ENCODE results near the gene ARHGAP22. TPM values are rescaled to one million over a fixed set of nuclear protein-coding genes. Genes with fewer than 3 reads are reported as not detected.

Gene ARHGAP22
- polyA plus RNA-seq, 10 donors = 1.1 to 2.2 (median 1.3) TPM

GRCh38 chr10:48554246-48554645 lies 50.6 kb downstream of the ARHGAP22 start:
- peak in 1 of 3 donors; percentile 41 for DNase-seq

- DNase-seq = no peak
Measured at GRCh38 chr10:48552946-48553564, 51.8 kb downstream of the ARHGAP22 start.

GRCh38 chr10:48551861-48552591 lies 52.8 kb downstream of the ARHGAP22 start:
- DNase-seq = peak; percentile 32 to 74 (median 62)

GRCh38 chr10:48550977-48551376 lies 53.9 kb downstream of the ARHGAP22 start:
- DNase-seq = no peak

GRCh38 chr10:48550071-48550691 lies 54.7 kb downstream of the ARHGAP22 start:
- no peak for DNase-seq

- no peak for DNase-seq
Measured at GRCh38 chr10:48549236-48549635, 55.6 kb downstream of the ARHGAP22 start.

GRCh38 chr10:48548531-48549135 lies 56.2 kb downstream of the ARHGAP22 start:
- DNase-seq = no peak

- no peak for DNase-seq
Measured at GRCh38 chr10:48547981-48548380, 56.9 kb downstream of the ARHGAP22 start.

GRCh38 chr10:48547061-48547895 lies 57.6 kb downstream of the ARHGAP22 start:
- no peak for DNase-seq

- DNase-seq = no peak
Measured at GRCh38 chr10:48545462-48546145, 59.3 kb downstream of the ARHGAP22 start.

- no peak for DNase-seq
Measured at GRCh38 chr10:48543182-48543844, 61.6 kb downstream of the ARHGAP22 start.

GRCh38 chr10:48542471-48543181 lies 62.2 kb downstream of the ARHGAP22 start:
- no peak for DNase-seq

GRCh38 chr10:48541144-48541795 lies 63.6 kb downstream of the ARHGAP22 start:
- no peak for DNase-seq

- DNase-seq = no peak
Measured at GRCh38 chr10:48538611-48539010, 66.3 kb downstream of the ARHGAP22 start.

- no peak for DNase-seq
Measured at GRCh38 chr10:48536916-48537890, 67.7 kb downstream of the ARHGAP22 start.

- no peak for DNase-seq
Measured at GRCh38 chr10:48536156-48536500, 68.7 kb downstream of the ARHGAP22 start.

GRCh38 chr10:48535416-48536155 lies 69.3 kb downstream of the ARHGAP22 start:
- DNase-seq = no peak
